ENCODE measurements around the gene SLC3A2. TPM values are rescaled to one million over a fixed set of nuclear protein-coding genes. Genes with fewer than 3 reads are reported as not detected.

The SLC3A2 gene
- total and polyA plus RNA-seq, 2 of the 13 experiments (the other 11 are each of a cell fraction or from before 2014, with no cell fraction given): 213 to 226 TPM

- ChIA-PET CTCF (ENCODE audit: low intra/inter-chr PET ratio, low total read pairs) (no interaction called here), POLR2A (interaction anchor here (0.6 kb wide), 1 partner anchor 11 kb away, joined by 3 read pairs; no protein-coding TSS in a partner anchor)
- DNase-seq (ENCODE audit: low spot score) (no peak), ATAC-seq (no peak), FAIRE-seq (no peak)
- Histone ChIP-seq H3K27ac (ENCODE audit: extremely low read length, insufficient read depth, low read length) (no peak overlapping the region), H3K4me2 (ENCODE audit: low read depth, low read length) (no peak overlapping the region), H4K20me1 (ENCODE audit: insufficient read depth, low read length) (no peaks in the 10 kb centered on the region), H2AFZ (ENCODE audit: low read length) (no peak overlapping the region), H3K9ac (ENCODE audit: insufficient read depth, low read depth, low read length) (no peak overlapping the region), H3K79me2 (ENCODE audit: insufficient read depth, low read length) (no peaks in the 10 kb centered on the region), H3K27me3 (ENCODE audit: control insufficient read depth in 1 of 2, insufficient read depth in 2 of 2, low read length in 2 of 2) (peaks cover 3 to 20% of the 10 kb centered on the region in 2 experiments; a peak in 4 of 5 replicates), H3K9me3 (ENCODE audit: low read length) (no peaks in the 10 kb centered on the region), H3K36me3 (replicated peaks in 1 of 2; ENCODE audit: control insufficient read depth in 1 of 2, insufficient read depth in 2 of 2, low read length in 2 of 2) (no peaks in the 10 kb centered on the region), H3K4me3 (replicated peaks in 1 of 3; ENCODE audit: insufficient read depth in 1 of 3, low read depth in 2 of 3, low read length in 3 of 3) (no peak overlapping the region), H3K4me1 (ENCODE audit: insufficient read depth, low read length) (0 out of 2 replicates have a peak, but pooled peaks cover 5% of the 10 kb centered on the region)
- no TSS peak for BruUV-seq (replicated peaks)
- intact Hi-C loops (cut with micrococcal nuclease; ENCODE audit: unreplicated experiment) (no loop called here), in situ Hi-C loops (cut with HindIII; ENCODE audit: extremely low pct_ligation_motif_present, low pct_unique_long_range_greater_than_20kb) (no loop called here)
- TF ChIP-seq FLYWCH1 (CRISPR knock-in tag; IDR thresholded peaks at IDR 0.05): no peak
- TF ChIP-seq ZZZ3 (CRISPR knock-in tag; IDR thresholded peaks at IDR 0.05; ENCODE audit: borderline replicate concordance): no peak
- no peak for TF ChIP-seq ZSCAN31 (CRISPR knock-in tag; IDR thresholded peaks at IDR 0.05; ENCODE audit: low read depth)
- TF ChIP-seq AKAP8 (CRISPR knock-in tag; IDR thresholded peaks at IDR 0.05): no peak
- no peak for TF ChIP-seq MAZ (IDR thresholded peaks at IDR 0.05; ENCODE audit: borderline replicate concordance, low read depth, low read length)
- no peak for TF ChIP-seq MAZ (CRISPR knock-in tag; IDR thresholded peaks at IDR 0.05; ENCODE audit: low read depth)
- 0% methylated on average over 1 of the region's 1 CpG for WGBS (ENCODE audit: low lambda C conversion rate)
Observed at GRCh38 chr11:62930666-62931065, 50.0 kb downstream of the SLC3A2 start.

GRCh38 chr11:62931499-62932278 lies 51.0 kb downstream of the SLC3A2 start:
- no TSS peak for BruUV-seq (replicated peaks)
- POLR2A ChIA-PET: no interaction called here
- no peak for FAIRE-seq
- no peak for ATAC-seq
- CTCF ChIA-PET (ENCODE audit: low intra/inter-chr PET ratio, low total read pairs): no interaction called here
- H3K27ac ChIP-seq (ENCODE audit: extremely low read length, insufficient read depth, low read length): no peak overlapping the region
- no peaks in the 10 kb centered on the region for H4K20me1 ChIP-seq (ENCODE audit: insufficient read depth, low read length)
- no peaks in the 10 kb centered on the region for H3K36me3 ChIP-seq (replicated peaks in 1 of 2; ENCODE audit: control insufficient read depth in 1 of 2, insufficient read depth in 2 of 2, low read length in 2 of 2)
- no peaks in the 10 kb centered on the region for H3K79me2 ChIP-seq (ENCODE audit: insufficient read depth, low read length)
- DNase-seq (ENCODE audit: low spot score): no peak
- in situ Hi-C loops (cut with HindIII; ENCODE audit: extremely low pct_ligation_motif_present, low pct_unique_long_range_greater_than_20kb): no loop called here
- WGBS (ENCODE audit: low lambda C conversion rate): 38% methylated on average over 8 of the region's 8 CpGs
- no peak overlapping the region for H3K4me3 ChIP-seq (replicated peaks in 1 of 3; ENCODE audit: insufficient read depth in 1 of 3, low read depth in 2 of 3, low read length in 3 of 3)
- H2AFZ ChIP-seq (ENCODE audit: low read length): no peak overlapping the region
- 0 out of 2 replicates have a peak, but pooled peaks cover 5% of the 10 kb centered on the region for H3K4me1 ChIP-seq (ENCODE audit: insufficient read depth, low read length)
- H3K27me3 ChIP-seq (ENCODE audit: control insufficient read depth in 1 of 2, insufficient read depth in 2 of 2, low read length in 2 of 2): peaks cover 5 to 20% of the 10 kb centered on the region in 2 experiments; a peak in 3 of 5 replicates
- intact Hi-C loops (cut with micrococcal nuclease; ENCODE audit: unreplicated experiment): no loop called here
- H3K4me2 ChIP-seq (ENCODE audit: low read depth, low read length): no peak overlapping the region
- no peaks in the 10 kb centered on the region for H3K9me3 ChIP-seq (ENCODE audit: low read length)
- no peak overlapping the region for H3K9ac ChIP-seq (ENCODE audit: insufficient read depth, low read depth, low read length)
- TF ChIP-seq ZNF446 (CRISPR knock-in tag; IDR thresholded peaks at IDR 0.05) (no peak), ZNF205 (CRISPR knock-in tag; IDR thresholded peaks at IDR 0.05) (peak; percentile 47; the same call in 1 of the 2 replicates), E2F5 (CRISPR knock-in tag; conservative IDR thresholded peaks at IDR 0.05) (no peak), EP300 (IDR thresholded peaks at IDR 0.05; ENCODE audit: low read depth in 2 of 2, low read length in 2 of 2) (no peak), EP300 (CRISPR knock-in tag; IDR thresholded peaks at IDR 0.05; ENCODE audit: borderline replicate concordance) (no peak), CCAR2 (optimal IDR thresholded peaks at IDR 0.05; ENCODE audit: low read depth, low read length) (no peak), ZNF101 (CRISPR knock-in tag; IDR thresholded peaks at IDR 0.05; ENCODE audit: borderline replicate concordance, low read depth) (no peak), REL (CRISPR knock-in tag; conservative IDR thresholded peaks at IDR 0.05) (no peak), ZNF121 (CRISPR knock-in tag; IDR thresholded peaks at IDR 0.05) (0 out of 2 replicates have a peak, but pooled peaks have one; percentile 22), MXD1 (CRISPR knock-in tag; IDR thresholded peaks at IDR 0.05) (no peak)
